Fibroblast of pulmonary artery (primary cell): ENCODE data around the gene MIEN1.
"Not testable (repeated sequence)": the region's sequence is repeated elsewhere in the genome, so short reads cannot be mapped to it uniquely, and the experiment has no call there.

ENCODE experiments used
- DNase-seq: peaks from one replicate; pipeline ENCODE4 v3.0.0-alpha.2; 2010; ENCODE audit warnings: low read depth
- H3K4me3 ChIP-seq: replicated peaks from 2 replicates; pipeline ENCODE4 v1.5.1; 2011; ENCODE audit warnings: low read depth, mild to moderate bottlenecking, control low read depth, low read length, moderate library complexity
- CTCF ChIP-seq: IDR thresholded peaks from 2 replicates; pipeline ENCODE4 v1.5.1; 2011; ENCODE audit warnings: mild to moderate bottlenecking, control low read depth, low read length, inconsistent platforms; ENCODE audit errors: missing control alignments

The MIEN1 gene

GRCh38 chr17:39772987-39773934, 42.9 kb upstream of the MIEN1 start:
- DNase-seq = no peak
- H3K4me3 ChIP-seq = no peak overlapping the region
- TF ChIP-seq CTCF = no peak

- H3K4me3 ChIP-seq = no peak overlapping the region
- DNase-seq = no peak
- TF ChIP-seq CTCF = no peak
These were observed 42.1 kb upstream of the MIEN1 start for GRCh38 chr17:39772415-39772814.

- DNase-seq = no peak
- no peak overlapping the region for H3K4me3 ChIP-seq
- TF ChIP-seq CTCF = no peak
These were observed 39.7 kb upstream of the MIEN1 start for GRCh38 chr17:39769974-39770587.

GRCh38 chr17:39767147-39767546, 36.8 kb upstream of the MIEN1 start:
- H3K4me3 ChIP-seq = no peak overlapping the region
- no peak for DNase-seq
- no peak for TF ChIP-seq CTCF

GRCh38 chr17:39765766-39766165, 35.4 kb upstream of the MIEN1 start:
- DNase-seq = no peak
- H3K4me3 ChIP-seq = no peak overlapping the region
- TF ChIP-seq CTCF = no peak

- DNase-seq = no peak
- no peak for TF ChIP-seq CTCF
- no peak overlapping the region for H3K4me3 ChIP-seq
These were observed 34.8 kb upstream of the MIEN1 start for GRCh38 chr17:39765175-39765574.

- H3K4me3 ChIP-seq, DNase-seq: not testable (repeated sequence)
These were observed 33.8 kb upstream of the MIEN1 start for GRCh38 chr17:39764171-39764570.
